NCI-H524 (cell line): ENCODE data around the gene SOX13.
"Not testable (repeated sequence)": the region's sequence is repeated elsewhere in the genome, so short reads cannot be mapped to it uniquely, and the experiment has no call there.

Experiments used
- DNase-seq, 2 experiments: peaks; one replicate each; lab custom pipeline; 2025; lab: John Stamatoyannopoulos, UW

SOX13 gene

GRCh38 chr1:204087893-204088528, 15.1 kb downstream of the SOX13 start:
- no peak for DNase-seq

- no peak for DNase-seq
Observed at GRCh38 chr1:204088596-204088995, 15.7 kb downstream of the SOX13 start.

- no peak for DNase-seq
Observed at GRCh38 chr1:204089044-204089751, 16.3 kb downstream of the SOX13 start.

- DNase-seq: not testable (repeated sequence)
Observed at GRCh38 chr1:204090132-204090531, 17.2 kb downstream of the SOX13 start.

GRCh38 chr1:204091066-204091465, 18.2 kb downstream of the SOX13 start:
- no peak for DNase-seq

GRCh38 chr1:204091787-204092312, 18.9 kb downstream of the SOX13 start:
- no peak for DNase-seq

GRCh38 chr1:204092632-204093420, 19.9 kb downstream of the SOX13 start:
- no peak for DNase-seq

- peak; percentile 7 to 20 for DNase-seq
Observed at GRCh38 chr1:204093421-204093717, 20.5 kb downstream of the SOX13 start.

GRCh38 chr1:204093781-204094180, 20.9 kb downstream of the SOX13 start:
- no peak for DNase-seq

GRCh38 chr1:204094313-204094729, 21.4 kb downstream of the SOX13 start:
- DNase-seq: no peak

GRCh38 chr1:204094856-204095634, 22.1 kb downstream of the SOX13 start:
- no peak for DNase-seq

GRCh38 chr1:204096931-204097330, 24.0 kb downstream of the SOX13 start:
- DNase-seq: no peak

- DNase-seq: no peak
Observed at GRCh38 chr1:204098683-204099082, 25.8 kb downstream of the SOX13 start.

GRCh38 chr1:204099754-204100153, 26.8 kb downstream of the SOX13 start:
- DNase-seq: not testable (repeated sequence)

- no peak for DNase-seq
Observed at GRCh38 chr1:204102029-204102611, 29.2 kb downstream of the SOX13 start.

GRCh38 chr1:204102739-204103430, 30.0 kb downstream of the SOX13 start:
- no peak for DNase-seq

GRCh38 chr1:204103431-204103741, 30.5 kb downstream of the SOX13 start:
- no peak for DNase-seq

- DNase-seq: no peak
Observed at GRCh38 chr1:204104331-204105130, 31.6 kb downstream of the SOX13 start.

GRCh38 chr1:204105131-204105515, 32.2 kb downstream of the SOX13 start:
- no peak for DNase-seq

- no peak for DNase-seq
Observed at GRCh38 chr1:204106825-204107224, 33.9 kb downstream of the SOX13 start.
